Measurements from ENCODE around the gene IPO13.

GRCh38 chr1:43952731-43953346 is 6.1 kb downstream of the IPO13 start:
- TF ChIP-seq CTCF (IDR thresholded peaks at IDR 0.05) (no peak), POLR2A (IDR thresholded peaks at IDR 0.05) (no peak)
